SK-N-MC (cell line): ENCODE measurements around the gene MMAB.

Experiments
- DNase-seq: peaks from one replicate; pipeline ENCODE4 v3.0.0-alpha.2; 2011; ENCODE audit warnings: low read depth, low spot score
- H3K27ac ChIP-seq: fragments of 200-600 bp; sonication (generic); 2 replicates; pipeline ENCODE4 v1.5.1; 2016; ENCODE audit warnings: mixed run types
- H3K36me3 ChIP-seq: fragments of 200-600 bp; sonication (generic); 2 replicates; pipeline ENCODE4 v1.6.1; 2017; ENCODE audit warnings: antibody characterized with exemption, low read length, mixed read lengths; ENCODE audit not compliant: insufficient read depth
- H3K4me3 ChIP-seq: fragments of 200-600 bp; sonication (generic); 2 replicates; pipeline ENCODE4 v1.5.1; 2016
- H3K9ac ChIP-seq: fragments of 200-600 bp; sonication (generic); 2 replicates; pipeline ENCODE4 v1.8.0; 2017; ENCODE audit warnings: mixed run types, mixed read lengths; ENCODE audit not compliant: insufficient read length
- H3K9me3 ChIP-seq: fragments of 200-600 bp; sonication (generic); 2 replicates; pipeline ENCODE4 v1.6.1; 2017; ENCODE audit warnings: low read depth, mild to moderate bottlenecking, antibody characterized with exemption, low read length, moderate library complexity, mixed read lengths
- EZH2 ChIP-seq: fragments of 200-600 bp; sonication (generic); IDR thresholded peaks from one replicate; pipeline ENCODE4 v1.6.1; 2017; ENCODE audit warnings: antibody characterized with exemption
- FOXP2 ChIP-seq: optimal IDR thresholded peaks from 2 replicates; pipeline ENCODE3; 2011; ENCODE audit warnings: mild to moderate bottlenecking, moderate library complexity; ENCODE audit not compliant: insufficient read depth; ENCODE audit errors: extremely low read length, control extremely low read depth
- POLR2AphosphoS5 ChIP-seq: IDR thresholded peaks from 2 replicates; pipeline ENCODE4 v1.6.1; 2012; ENCODE audit warnings: mild to moderate bottlenecking, low read depth, low read length, borderline replicate concordance

Gene MMAB

GRCh38 chr12:109550281-109550680, 23.0 kb downstream of the MMAB start:
- Histone ChIP-seq H3K4me3 (no peak overlapping the region), H3K9me3 (no peaks in the 10 kb centered on the region), H3K9ac (no peak overlapping the region), H3K36me3 (no peaks in the 10 kb centered on the region), H3K27ac (no peak overlapping the region)
- no peak for TF ChIP-seq EZH2
- TF ChIP-seq POLR2AphosphoS5: no peak
- no peak for TF ChIP-seq FOXP2
- no peak for DNase-seq

- TF ChIP-seq POLR2AphosphoS5 (no peak), FOXP2 (no peak), EZH2 (no peak)
- no peak overlapping the region for H3K9ac ChIP-seq
Measured at GRCh38 chr12:109549613-109550270, 23.6 kb downstream of the MMAB start.

GRCh38 chr12:109548258-109548657, 25.0 kb downstream of the MMAB start:
- no peaks in the 10 kb centered on the region for H3K36me3 ChIP-seq
- DNase-seq: no peak
- no peaks in the 10 kb centered on the region for H3K9me3 ChIP-seq
- TF ChIP-seq POLR2AphosphoS5 (no peak), FOXP2 (no peak), EZH2 (no peak)
- no peak overlapping the region for H3K27ac ChIP-seq
- no peak overlapping the region for H3K4me3 ChIP-seq
- H3K9ac ChIP-seq: no peak overlapping the region

More at GRCh38 chr12:109549613-109550270, 23.6 kb downstream of the MMAB start:
- no peak for DNase-seq
- H3K27ac ChIP-seq: no peak overlapping the region
- H3K4me3 ChIP-seq: no peak overlapping the region
- H3K36me3 ChIP-seq: no peaks in the 10 kb centered on the region
- no peaks in the 10 kb centered on the region for H3K9me3 ChIP-seq

- H3K27ac ChIP-seq: no peak overlapping the region
- H3K9ac ChIP-seq: no peak overlapping the region
- TF ChIP-seq POLR2AphosphoS5: no peak
- TF ChIP-seq EZH2: no peak
- TF ChIP-seq FOXP2: no peak
- no peaks in the 10 kb centered on the region for H3K36me3 ChIP-seq
- H3K4me3 ChIP-seq: no peak overlapping the region
- no peaks in the 10 kb centered on the region for H3K9me3 ChIP-seq
- no peak for DNase-seq
Measured at GRCh38 chr12:109547286-109547685, 26.0 kb downstream of the MMAB start.

- Histone ChIP-seq H3K27ac (no peak overlapping the region), H3K36me3 (no peaks in the 10 kb centered on the region), H3K9me3 (no peaks in the 10 kb centered on the region), H3K9ac (no peak overlapping the region), H3K4me3 (no peak overlapping the region)
- TF ChIP-seq POLR2AphosphoS5 (no peak), EZH2 (no peak), FOXP2 (no peak)
- no peak for DNase-seq
Measured at GRCh38 chr12:109545826-109546225, 27.5 kb downstream of the MMAB start.

- H3K36me3 ChIP-seq: no peaks in the 10 kb centered on the region
- H3K9ac ChIP-seq: no peak overlapping the region
- H3K27ac ChIP-seq: no peak overlapping the region
- no peak overlapping the region for H3K4me3 ChIP-seq
- no peak for DNase-seq
- TF ChIP-seq FOXP2: no peak
- H3K9me3 ChIP-seq: no peaks in the 10 kb centered on the region
Measured at GRCh38 chr12:109544955-109545531, 28.3 kb downstream of the MMAB start.

- Histone ChIP-seq H3K36me3 (no peaks in the 10 kb centered on the region), H3K4me3 (no peak overlapping the region), H3K9me3 (no peaks in the 10 kb centered on the region), H3K9ac (no peak overlapping the region), H3K27ac (no peak overlapping the region)
- DNase-seq: no peak
- TF ChIP-seq POLR2AphosphoS5: no peak
- TF ChIP-seq FOXP2: no peak
- no peak for TF ChIP-seq EZH2
Measured at GRCh38 chr12:109542876-109543275, 30.4 kb downstream of the MMAB start.

- DNase-seq: no peak
- Histone ChIP-seq H3K9ac (no peak overlapping the region), H3K4me3 (no peak overlapping the region), H3K27ac (no peak overlapping the region), H3K36me3 (no peaks in the 10 kb centered on the region), H3K9me3 (no peaks in the 10 kb centered on the region)
- no peak for TF ChIP-seq EZH2
- no peak for TF ChIP-seq FOXP2
- TF ChIP-seq POLR2AphosphoS5: no peak
Measured at GRCh38 chr12:109542014-109542413, 31.3 kb downstream of the MMAB start.

- H3K9ac ChIP-seq: no peak overlapping the region
- TF ChIP-seq POLR2AphosphoS5: no peak
- TF ChIP-seq FOXP2: no peak
- no peak for TF ChIP-seq EZH2
- H3K27ac ChIP-seq: no peak overlapping the region
- H3K9me3 ChIP-seq: no peaks in the 10 kb centered on the region
- no peaks in the 10 kb centered on the region for H3K36me3 ChIP-seq
- H3K4me3 ChIP-seq: no peak overlapping the region
- DNase-seq: no peak
Measured at GRCh38 chr12:109541413-109541726, 31.9 kb downstream of the MMAB start.
